GM12892 (cell line): Measurements from ENCODE around the gene GNB1L.

Source experiments
- POLR2A ChIP-seq: IDR thresholded peaks from 2 replicates; pipeline ENCODE4 v1.6.1; 2011; ENCODE audit warnings: low read depth, low read length, control low read depth
- TAF1 ChIP-seq: IDR thresholded peaks from 2 replicates; pipeline ENCODE4 v1.6.1; 2011; ENCODE audit warnings: low read depth, mild to moderate bottlenecking, control low read depth, low read length, borderline replicate concordance

DNA sequence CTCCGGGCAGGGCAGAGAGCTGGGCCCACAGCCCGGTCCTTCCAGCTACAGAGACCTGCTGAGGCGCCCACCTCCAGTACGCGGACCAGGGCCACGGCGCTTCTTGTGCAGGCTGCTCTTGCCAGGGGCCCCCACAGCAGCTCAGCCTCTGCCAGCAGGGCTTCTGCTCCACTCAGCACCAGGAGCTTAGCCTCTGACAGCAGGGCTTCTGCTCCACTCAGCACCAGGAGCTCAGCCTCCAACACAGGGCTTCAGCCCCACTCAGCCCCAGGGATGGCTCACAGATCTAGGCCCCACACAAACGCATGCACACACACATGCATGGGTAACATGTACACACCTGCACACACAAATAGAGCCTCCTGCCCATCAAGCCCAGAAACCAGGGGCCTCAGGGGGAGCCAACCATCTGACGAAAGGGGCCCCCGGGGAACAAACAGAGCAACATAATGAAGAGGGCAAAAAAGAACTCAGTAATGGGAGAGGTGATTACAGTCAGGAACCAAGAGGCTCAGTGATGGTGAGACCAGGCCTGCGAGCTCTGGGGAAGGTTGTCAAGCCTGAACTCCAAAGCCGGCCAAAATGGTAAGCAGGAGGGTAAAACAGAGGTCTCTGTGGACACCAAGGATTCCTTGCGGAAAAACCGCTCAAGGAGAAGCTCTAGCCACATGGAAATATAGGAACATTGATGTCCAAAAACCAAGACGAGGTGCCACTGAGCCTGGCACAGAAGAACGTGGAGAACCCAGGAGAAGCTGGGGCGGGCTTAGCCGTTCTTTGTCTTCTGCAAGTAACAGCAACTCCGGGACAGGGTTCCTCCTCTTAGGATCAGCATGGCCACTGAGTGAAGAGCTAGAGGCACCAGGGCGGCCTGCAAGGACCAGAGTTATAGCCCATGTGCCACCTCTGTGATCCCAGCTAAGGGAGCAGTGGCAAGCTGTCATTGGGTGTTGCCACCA, 46.5 kb downstream of the GNB1L start:
- TF ChIP-seq POLR2A, result no peak
- TF ChIP-seq TAF1, result no peak
